Activated CD8-positive, alpha-beta memory T cell treated with anti-CD3 and anti-CD28 coated beads, Interleukin-2, amount 50 U/mL, for 1 hour (primary cell): Measurements from ENCODE around the gene CDHR2.

ENCODE experiments used
- DNase-seq: peaks from one replicate; pipeline ENCODE4 v3.0.0-alpha.2; 2020; ENCODE audit errors: extremely low read depth

Gene CDHR2

DNA sequence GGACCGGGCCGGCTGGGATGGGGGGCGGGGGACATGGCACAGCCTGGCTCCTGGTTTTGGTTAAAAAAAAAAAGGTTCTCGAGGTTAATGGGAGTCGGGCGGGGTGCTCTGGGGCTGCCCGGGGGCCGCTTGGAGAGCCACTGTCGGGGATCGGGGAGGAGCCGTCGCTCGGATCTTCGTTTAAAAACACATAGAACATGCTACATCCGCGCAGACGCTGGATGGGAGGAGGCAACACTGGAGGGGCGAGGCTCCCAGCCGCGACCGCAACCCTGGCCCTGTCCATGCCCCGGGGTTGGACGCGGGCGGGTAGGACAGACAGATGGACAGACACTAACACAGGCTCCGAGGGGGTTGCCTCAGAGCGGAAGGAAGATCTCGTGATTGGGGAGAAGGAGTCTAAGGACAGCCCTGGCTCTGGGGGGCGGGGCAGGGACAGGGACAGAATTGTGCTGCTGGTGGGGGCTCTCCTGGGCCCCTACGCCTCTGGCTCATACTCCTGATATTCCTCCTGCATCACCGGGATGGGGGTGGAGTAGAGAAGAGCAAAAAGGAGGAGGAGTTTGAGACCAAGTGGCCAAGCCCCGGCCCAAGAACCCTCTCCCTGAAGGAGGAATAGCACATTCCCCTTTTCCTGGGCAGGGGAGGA lies 71.3 kb downstream of the CDHR2 start:
- no peak for DNase-seq

- no peak for DNase-seq
Measured at GRCh38 chr5:176621661-176622079, 72.5 kb downstream of the CDHR2 start.

DNA sequence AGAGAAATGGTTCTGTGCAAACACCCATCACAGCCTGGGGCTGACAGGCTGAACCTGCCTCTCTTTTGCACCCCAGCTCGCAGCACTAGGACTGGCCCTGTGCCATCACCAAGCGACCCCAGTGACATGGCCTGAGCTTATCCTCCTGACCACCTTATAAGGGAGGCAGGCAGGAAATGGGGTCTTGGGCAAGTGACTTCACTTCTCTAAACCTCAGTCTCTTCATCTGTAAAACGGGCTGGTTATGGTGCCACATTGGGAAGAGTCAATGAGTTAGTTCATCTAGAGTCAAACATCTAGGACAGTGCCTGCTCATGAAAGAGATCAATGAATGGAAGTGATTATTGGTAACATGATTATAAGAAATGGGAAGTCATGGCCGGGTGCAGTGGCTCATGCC lies 75.0 kb downstream of the CDHR2 start:
- no peak for DNase-seq

DNA sequence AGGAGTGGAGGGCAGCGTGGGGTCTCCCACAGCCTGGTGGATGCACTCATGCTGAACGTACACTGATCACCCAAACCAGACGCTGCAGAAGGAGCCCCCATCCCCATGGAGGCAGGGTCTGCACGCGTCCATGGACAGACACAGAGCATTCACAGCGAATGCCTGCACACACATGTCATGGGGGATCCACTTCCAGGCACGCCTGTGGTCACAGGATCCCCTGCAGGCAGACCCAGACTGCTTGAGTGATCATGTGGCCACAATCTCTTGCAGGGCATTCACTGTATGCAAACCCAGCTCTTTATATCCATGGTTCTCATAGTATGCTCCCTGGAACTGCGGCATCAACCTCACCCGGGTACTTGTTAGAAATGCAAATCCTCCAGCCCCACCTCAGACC lies 75.8 kb downstream of the CDHR2 start:
- no peak for DNase-seq

GRCh38 chr5:176625512-176625911 lies 76.4 kb downstream of the CDHR2 start:
- no peak for DNase-seq

DNA sequence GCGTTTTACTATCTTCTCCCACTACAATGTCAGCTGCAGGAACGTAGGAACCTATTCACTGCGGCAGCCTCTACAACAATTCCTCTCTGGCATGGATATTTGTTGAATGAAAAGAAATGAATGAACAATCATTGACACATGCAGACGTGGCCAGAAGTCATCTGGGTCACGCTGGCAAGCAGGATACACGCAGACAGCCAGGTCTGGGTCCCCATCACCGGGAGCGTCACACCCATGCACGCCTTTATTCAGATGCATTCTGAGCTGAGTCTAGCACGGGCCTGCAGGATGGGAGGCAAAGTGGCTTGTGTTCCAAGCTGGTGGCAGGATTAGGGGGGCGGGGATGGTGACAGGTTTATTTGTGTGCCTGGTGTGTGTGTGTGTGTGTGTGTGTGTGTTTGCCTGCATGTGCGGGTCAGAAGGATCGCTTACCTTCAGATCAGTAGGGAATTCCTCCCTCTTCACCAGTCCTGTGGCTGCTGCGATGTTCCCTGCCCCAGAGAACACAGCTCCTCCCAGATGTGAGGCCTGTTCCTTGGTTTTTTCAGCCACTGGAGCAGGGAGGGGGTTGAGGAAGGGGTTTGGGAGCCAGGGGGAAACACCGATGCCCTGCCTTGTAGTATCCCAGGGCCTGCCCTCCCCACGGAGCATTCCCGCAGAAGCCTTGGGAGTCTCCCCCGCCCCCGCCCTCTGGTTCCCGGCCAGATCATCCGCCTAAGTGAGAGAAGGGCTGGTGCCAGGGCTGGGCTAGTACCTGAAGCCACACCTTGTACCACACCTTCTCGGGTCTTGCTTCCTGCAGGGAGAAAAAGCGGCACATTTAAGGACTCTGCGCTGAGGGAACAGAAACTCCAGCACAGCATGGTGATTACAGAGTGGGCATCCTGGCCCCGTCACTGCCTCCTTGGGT lies 77.1 kb downstream of the CDHR2 start:
- DNase-seq = no peak

GRCh38 chr5:176626876-176627236 lies 77.7 kb downstream of the CDHR2 start:
- DNase-seq = no peak

- no peak for DNase-seq
Measured at GRCh38 chr5:176627582-176627981, 78.4 kb downstream of the CDHR2 start.

DNA sequence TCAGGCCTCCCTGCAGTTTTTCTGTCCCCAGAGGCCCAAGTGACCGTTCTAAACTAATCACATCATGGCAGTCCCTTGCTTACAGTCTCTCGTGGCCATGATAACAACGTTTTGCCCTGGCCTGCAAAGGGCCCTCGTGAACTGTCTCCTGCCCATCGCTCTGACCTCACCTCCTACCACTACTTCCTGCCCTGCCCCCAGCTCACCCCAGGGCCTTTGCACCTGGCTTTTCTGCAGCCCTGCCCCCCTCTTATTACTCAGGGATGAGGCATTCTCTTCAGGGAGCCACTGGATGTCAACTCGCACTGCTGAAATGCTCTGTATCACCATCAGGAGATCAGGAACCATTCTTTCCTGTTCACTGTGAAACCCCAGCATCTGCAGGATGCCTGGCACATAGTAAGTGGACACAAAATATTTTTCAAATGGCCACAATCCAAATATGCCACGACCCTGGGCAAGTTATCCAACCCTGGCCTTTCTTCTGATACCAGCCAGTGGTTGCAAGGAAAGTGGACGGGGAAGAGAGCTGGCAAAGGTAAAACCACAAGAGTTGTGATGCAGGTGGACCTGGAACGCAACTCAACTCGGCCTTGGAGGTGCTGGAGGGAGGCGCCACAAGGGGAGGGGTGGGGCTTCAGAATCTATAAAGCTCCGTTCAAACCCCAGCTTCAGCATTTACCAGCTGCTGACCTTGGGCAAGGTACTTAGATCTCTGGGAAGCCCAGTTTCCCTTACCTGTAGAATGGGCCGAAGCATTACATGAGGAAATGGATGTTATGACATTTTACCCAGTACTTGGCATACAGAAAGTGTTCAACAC lies 79.5 kb downstream of the CDHR2 start:
- no peak for DNase-seq

- no peak for DNase-seq
Measured at GRCh38 chr5:176629317-176629852, 80.2 kb downstream of the CDHR2 start.

- no peak for DNase-seq
Measured at GRCh38 chr5:176629853-176630680, 80.9 kb downstream of the CDHR2 start, which contains the start of the genes EIF4E1B and SNCB. Gene EIF4E1B, plus strand, starts transcription at chr5:176630675. Its CDS starts 12,113 bp downstream, at chr5:176642788. Gene SNCB, minus strand, starts transcription at chr5:176630534. Its CDS starts 880 bp downstream, at chr5:176629654.

GRCh38 chr5:176630681-176631222 lies 81.6 kb downstream of the CDHR2 start:
- DNase-seq = no peak

- DNase-seq = no peak
Measured at GRCh38 chr5:176631383-176632200, 82.5 kb downstream of the CDHR2 start.

- DNase-seq = no peak
Measured at GRCh38 chr5:176632745-176633144, 83.6 kb downstream of the CDHR2 start.

- no peak for DNase-seq
Measured at GRCh38 chr5:176633598-176633997, 84.5 kb downstream of the CDHR2 start.

DNA sequence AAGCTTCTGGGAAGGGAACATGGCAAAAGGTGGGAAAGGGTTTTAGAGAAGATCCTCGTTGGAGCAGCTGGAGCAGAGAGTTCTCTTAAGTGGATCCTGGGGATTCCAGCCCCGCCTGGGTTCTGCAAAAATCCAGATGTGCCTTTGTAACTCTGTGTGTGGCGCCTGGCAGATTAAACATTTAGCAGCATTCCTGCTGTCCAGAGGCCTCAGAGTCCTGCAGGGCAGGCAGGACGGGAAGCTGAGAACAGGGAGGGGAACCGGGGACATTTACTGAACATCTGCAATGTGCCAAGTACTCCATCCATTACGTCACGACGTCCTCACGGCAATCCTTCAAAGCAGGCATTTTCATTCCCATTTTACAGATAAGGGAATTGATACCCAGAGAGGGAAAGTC lies 87.3 kb downstream of the CDHR2 start:
- no peak for DNase-seq

GRCh38 chr5:176637556-176637955 lies 88.4 kb downstream of the CDHR2 start:
- DNase-seq = no peak

DNA sequence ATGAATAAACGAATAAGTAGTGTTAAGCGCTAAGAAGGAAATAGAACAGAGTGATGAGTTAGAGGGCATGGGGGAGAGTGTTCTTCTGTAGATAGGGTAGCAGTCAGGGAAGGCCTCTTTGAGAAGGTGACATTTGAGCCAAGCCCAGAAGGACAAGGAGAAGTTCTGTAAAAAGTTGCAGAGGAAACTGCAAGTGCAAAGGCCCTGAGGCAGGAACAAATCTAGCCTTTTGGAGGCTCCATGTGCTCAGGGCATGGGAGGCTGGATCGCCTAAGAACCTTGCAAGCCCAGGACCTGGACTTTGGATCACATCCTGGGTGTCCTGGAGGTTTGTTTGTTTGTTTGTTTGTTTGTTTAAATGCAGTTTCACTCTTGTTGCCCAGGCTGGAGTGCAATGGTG lies 89.3 kb downstream of the CDHR2 start:
- no peak for DNase-seq

GRCh38 chr5:176639208-176639607 lies 90.1 kb downstream of the CDHR2 start:
- DNase-seq = no peak

- DNase-seq = no peak
Measured at GRCh38 chr5:176639981-176640380, 90.8 kb downstream of the CDHR2 start.
